ENCODE data around the gene RORC. TPM values are rescaled to one million over a fixed set of nuclear protein-coding genes. Genes with fewer than 3 reads are reported as not detected.

RORC gene
- total and polyA plus RNA-seq, 2 of the 8 experiments (the other 6 are each of a cell fraction or from before 2014, with no cell fraction given) = 0.44 to 0.54 TPM

GRCh38 chr1:151846062-151846568 is 14.5 kb upstream of the RORC start:
- H3K4me3 ChIP-seq (ENCODE audit: extremely low read depth in 1 of 4, insufficient read depth in 2 of 4, low read depth in 3 of 4, low read length in 4 of 4) = no peak overlapping the region; a peak in 1 of 8 replicates
- H3K56ac ChIP-seq (replicated peaks; ENCODE audit: insufficient read length, low read depth, low read length) = no peak overlapping the region
- no peak overlapping the region for H3K4ac ChIP-seq (replicated peaks; ENCODE audit: insufficient read length, low read depth, low read length)
- no peaks in the 10 kb centered on the region for H3K79me2 ChIP-seq (ENCODE audit: control insufficient read depth in 1 of 2, insufficient read depth in 2 of 2, low read length in 2 of 2)
- no peak overlapping the region for H2AFZ ChIP-seq (ENCODE audit: low read length)
- 56% methylated on average over 6 of the region's 6 CpGs; no CpG with 5 or more reads in 1 of the 2 experiments for WGBS, 2 experiments (ENCODE audit: extremely low coverage in 1 of 2, insufficient coverage in 1 of 2, insufficient read length in 1 of 2, insufficient replicate concordance in 2 of 2, low coverage in 1 of 2, low lambda C conversion rate in 2 of 2, missing lambda C conversion rate in 1 of 2)
- no peak overlapping the region for H3K23ac ChIP-seq (ENCODE audit: insufficient read length)
- no peak overlapping the region; a peak in 1 of 7 replicates for H3K9ac ChIP-seq (replicated peaks in 1 of 4; ENCODE audit: extremely low read depth in 1 of 4, low read depth in 3 of 4, low read length in 3 of 4)
- 0 out of 2 replicates have a peak, but pooled peaks cover 4% of the 10 kb centered on the region for H3K23me2 ChIP-seq (ENCODE audit: low read depth, low read length)
- no peaks in the 10 kb centered on the region for H3K27me3 ChIP-seq (replicated peaks in 1 of 4; ENCODE audit: control insufficient read depth in 3 of 4, extremely low read depth in 1 of 4, insufficient read depth in 3 of 4, low read length in 3 of 4)
- H4K8ac ChIP-seq (ENCODE audit: extremely low read depth, insufficient read depth, low read length) = no peak overlapping the region
- CTCF ChIA-PET (ENCODE audit: partially characterized antibody) = interaction anchor here (0.6 to 1.3 kb wide), 8 partner anchors 9 to 407 kb away, joined by 3 to 7 read pairs (median 3); no protein-coding TSS in a partner anchor
- no peaks in the 10 kb centered on the region for H3K79me1 ChIP-seq (ENCODE audit: low read depth, low read length)
- H2BK120ac ChIP-seq (replicated peaks; ENCODE audit: low read depth, low read length) = no peak overlapping the region
- 0 out of 4 replicates have a peak overlapping the region, but pooled peaks have one; percentile 11 to 30 for H3K4me2 ChIP-seq (ENCODE audit: insufficient read depth in 1 of 2, low read depth in 2 of 2, low read length in 2 of 2)
- H2AK5ac ChIP-seq (ENCODE audit: low read depth, low read length) = no peak overlapping the region
- no peak for DNase-seq (ENCODE audit: low read depth in 1 of 2, low spot score in 2 of 2)
- peak overlapping the region; percentile 81; the same call in 1 of the 2 replicates for H2BK15ac ChIP-seq (ENCODE audit: low read length)
- H4K91ac ChIP-seq (replicated peaks; ENCODE audit: insufficient read length, low read length) = peak overlapping the region; percentile 39
- peaks cover 6 to 11% (median 7%) of the 10 kb centered on the region in 4 experiments for H3K4me1 ChIP-seq (replicated peaks in 1 of 4; ENCODE audit: control insufficient read depth in 3 of 4, insufficient read depth in 4 of 4, low read length in 3 of 4)
- H4K5ac ChIP-seq (ENCODE audit: insufficient read length, low read depth, low read length) = no peak overlapping the region
- no peak for FAIRE-seq
- no peak overlapping the region for H3K14ac ChIP-seq (ENCODE audit: insufficient read length)
- H3K27ac ChIP-seq (ENCODE audit: low read depth, low read length) = no peak overlapping the region
- H3K18ac ChIP-seq (ENCODE audit: extremely low read depth, low read length) = no peak overlapping the region
- no peak overlapping the region for H2BK5ac ChIP-seq (ENCODE audit: low read depth, low read length)
- H2BK12ac ChIP-seq (ENCODE audit: low read depth, low read length) = peak overlapping the region; percentile 43; the same call in 1 of the 2 replicates
- H2BK20ac ChIP-seq (ENCODE audit: low read length) = no peak overlapping the region
- H3K36me3 ChIP-seq (ENCODE audit: control insufficient read depth in 2 of 4, insufficient read depth in 4 of 4, low read length in 3 of 4) = no peaks in the 10 kb centered on the region
- no peaks in the 10 kb centered on the region for H4K20me1 ChIP-seq (replicated peaks in 1 of 2; ENCODE audit: control insufficient read depth in 1 of 2, insufficient read depth in 2 of 2, low read length in 2 of 2)
- no peaks in the 10 kb centered on the region for H3K9me3 ChIP-seq (ENCODE audit: insufficient read depth in 2 of 2, low read depth in 1 of 2, low read length in 1 of 2)
- POLR2A ChIA-PET (ENCODE audit: partially characterized antibody) = interaction anchor here (1.3 kb wide), 1 partner anchor 12 kb away, joined by 4 read pairs; no protein-coding TSS in a partner anchor
- TF ChIP-seq CTCF (IDR thresholded peaks at IDR 0.05; ENCODE audit: control extremely low read depth in 1 of 3, insufficient read depth in 1 of 3, low read depth in 1 of 3, low read length in 3 of 3) (peak in 1 of 3 experiments; percentile 3; a peak in 2 of 4 replicates), BACH1 (IDR thresholded peaks at IDR 0.05; ENCODE audit: low read length) (peak; percentile 10; the same call in 1 of the 2 replicates), KDM1A (IDR thresholded peaks at IDR 0.05; ENCODE audit: borderline replicate concordance, low read length) (no peak), KDM4A (IDR thresholded peaks at IDR 0.05; ENCODE audit: low read depth, low read length, severe bottlenecking) (no peak), SP2 (IDR thresholded peaks at IDR 0.05; ENCODE audit: low read length) (no peak), MAFK (IDR thresholded peaks at IDR 0.05; ENCODE audit: low read depth, low read length) (no peak), TAF1 (IDR thresholded peaks at IDR 0.05; ENCODE audit: low read depth, low read length) (no peak), JUND (IDR thresholded peaks at IDR 0.05; ENCODE audit: low read length) (peak; percentile 47; the same call in 1 of the 2 replicates), CHD2 (IDR thresholded peaks at IDR 0.05; ENCODE audit: low read length) (no peak), SIX5 (IDR thresholded peaks at IDR 0.05; ENCODE audit: low read depth, low read length) (no peak), BRCA1 (IDR thresholded peaks at IDR 0.05; ENCODE audit: low read depth, low read length) (no peak)

Data from H1 (cell line).